Lung (tissue), 12 donors: Measurements from ENCODE around the gene PFDN4. TPM values are rescaled to one million over a fixed set of nuclear protein-coding genes. Genes with fewer than 3 reads are reported as not detected.

ENCODE experiments used
- ATAC-seq: fragments of 200-7000 bp; cut with Tn5 transposase; one replicate; pipeline ENCODE4 v1.9.1; 2020; ENCODE audit warnings: moderate number of reproducible peaks; ENCODE audit not compliant: insufficient read depth, low FRiP score
- DNase-seq, 3 donors: peaks; one replicate each; pipeline ENCODE4 v3.0.0-alpha.2; 2013 to 2017
- H3K27ac ChIP-seq, 2 donors: one replicate each; pipeline ENCODE4 v1.5.1; 2013; ENCODE audit warnings: mild to moderate bottlenecking in 2 of 2, moderate library complexity in 2 of 2, control low read depth in 1 of 2, inconsistent platforms in 1 of 2, low read depth in 1 of 2, low read length in 1 of 2
- H3K27me3 ChIP-seq, 3 donors: one replicate each; pipeline ENCODE4 v1.5.1; 2013; ENCODE audit warnings: low read length in 2 of 3; ENCODE audit not compliant: control insufficient read depth in 3 of 3, insufficient read depth in 3 of 3
- H3K36me3 ChIP-seq, 4 donors: one replicate each; pipeline ENCODE4 v1.5.1; 2013; ENCODE audit warnings: low read length in 4 of 4, mild to moderate bottlenecking in 1 of 4, moderate library complexity in 1 of 4; ENCODE audit not compliant: control insufficient read depth in 4 of 4, insufficient read depth in 4 of 4
- H3K4me1 ChIP-seq, 5 donors: one replicate each; pipeline ENCODE4 v1.5.1; 2013; ENCODE audit warnings: low read length in 5 of 5, mild to moderate bottlenecking in 2 of 5, moderate library complexity in 1 of 5; ENCODE audit not compliant: control insufficient read depth in 5 of 5, insufficient read depth in 5 of 5
- H3K4me3 ChIP-seq: one replicate; pipeline ENCODE4 v1.5.1; 2013; ENCODE audit warnings: mild to moderate bottlenecking, control low read depth, moderate library complexity
- H3K9ac ChIP-seq, 2 donors: one replicate each; pipeline ENCODE4 v1.5.1; 2013; ENCODE audit warnings: low read length in 2 of 2, control low read depth in 1 of 2; ENCODE audit not compliant: insufficient read depth in 1 of 2
- H3K9me3 ChIP-seq, 4 donors: one replicate each; pipeline ENCODE4 v1.5.1; 2013; ENCODE audit warnings: low read length in 3 of 4, mild to moderate bottlenecking in 1 of 4, moderate library complexity in 1 of 4; ENCODE audit not compliant: control insufficient read depth in 4 of 4, insufficient read depth in 3 of 4
- CTCF ChIP-seq: IDR thresholded peaks from 2 replicates; pipeline ENCODE4 v1.5.1; 2012; ENCODE audit warnings: mild to moderate bottlenecking; ENCODE audit errors: control extremely low read depth, extremely low read depth
- WGBS, 2 donors: extraction: QIAGEN DNeasy Blood & Tissue Kit; methylation state at CpG; one replicate each; pipeline ENCODE4 v1.1.7; 2013; 5-methylcytosine and 5-hydroxymethylcytosine counted together
- polyA plus RNA-seq, 2 donors: library from polyadenylated mRNA; stranded (reverse); fragments of 200-250 nt; gene quantifications; one replicate each; pipeline ENCODE4 v1.2.1, GENCODE V29; 2013
- total RNA-seq, 2 donors: library from RNA; depleted of rRNA in 1 of 2; stranded (reverse); fragments of >200 nt in 1 of 2; gene quantifications; one replicate each; pipeline ENCODE4 v1.2.1, GENCODE V29; 2014 to 2021
- donor health status: control.
- donor health status: control.
- donor health status: Bipolar disorder and iron deficiency.
- donor health status: healthy.
- donor health status: DM: yes; HTN: yes; CAD: no.

PFDN4 gene
- total and polyA plus RNA-seq, 4 donors: 15.9 to 83.6 (median 43.4) TPM

GRCh38 chr20:54180931-54181330, 27.0 kb upstream of the PFDN4 start:
- H3K9ac ChIP-seq: no peak overlapping the region
- H3K36me3 ChIP-seq: no peaks in the 10 kb centered on the region
- WGBS, 2 donors: 93 to 97% methylated on average over 1 of the region's 1 CpG
- ATAC-seq (no peak), DNase-seq (no peak)
- no peaks in the 10 kb centered on the region for H3K9me3 ChIP-seq
- no peak for TF ChIP-seq CTCF
- H3K4me1 ChIP-seq: no peaks in the 10 kb centered on the region
- no peak overlapping the region for H3K27ac ChIP-seq
- H3K4me3 ChIP-seq: no peak overlapping the region
- peaks cover 0 to 13% (median 7%) of the 10 kb centered on the region in 3 donors for H3K27me3 ChIP-seq

- DNase-seq: no peak
- Histone ChIP-seq H3K27me3 (peaks cover 0 to 6% (median 0%) of the 10 kb centered on the region in 3 donors), H3K4me3 (no peak overlapping the region), H3K9ac (no peak overlapping the region), H3K4me1 (no peaks in the 10 kb centered on the region), H3K27ac (no peak overlapping the region), H3K9me3 (no peaks in the 10 kb centered on the region), H3K36me3 (no peaks in the 10 kb centered on the region)
- ATAC-seq: no peak
- 44 to 75% methylated on average over 3 of the region's 3 CpGs for WGBS, 2 donors
- no peak for TF ChIP-seq CTCF
Observed at GRCh38 chr20:54184071-54184470, 23.8 kb upstream of the PFDN4 start.

DNA sequence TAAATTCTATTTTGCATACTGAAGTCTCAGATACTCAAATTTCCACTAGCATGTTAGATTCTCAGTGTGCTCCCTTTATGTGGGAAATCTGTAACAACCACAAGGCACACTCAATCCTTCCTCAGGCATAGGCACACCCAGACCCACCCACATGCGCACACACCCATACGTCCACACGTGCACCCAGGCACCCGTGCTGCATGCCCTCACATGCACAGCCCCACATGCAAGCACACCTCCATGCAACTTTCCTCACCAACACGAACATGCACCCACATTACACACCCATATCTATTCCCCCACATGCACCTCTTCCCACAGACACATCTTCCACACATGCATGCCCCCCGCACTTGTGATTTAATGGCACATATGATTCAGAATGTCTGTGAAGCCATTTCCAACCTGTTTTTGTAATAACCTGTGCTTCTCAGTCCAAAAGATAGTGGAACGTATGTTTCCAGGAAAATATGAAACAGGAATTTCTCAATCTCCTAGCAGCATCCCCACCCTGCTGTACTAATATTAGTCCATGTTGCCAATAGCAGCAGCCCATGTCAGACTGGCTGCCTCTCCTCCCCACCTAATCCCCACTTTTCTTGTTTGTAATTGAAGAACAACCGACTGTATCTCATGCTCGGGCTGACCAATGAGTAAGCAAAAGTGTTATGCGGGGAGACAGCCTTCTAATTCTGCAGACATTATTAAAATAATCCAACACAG, 22.8 kb upstream of the PFDN4 start:
- Histone ChIP-seq H3K9ac (no peak overlapping the region), H3K27me3 (peaks cover 0 to 6% (median 0%) of the 10 kb centered on the region in 3 donors), H3K4me1 (no peaks in the 10 kb centered on the region), H3K36me3 (no peaks in the 10 kb centered on the region), H3K27ac (no peak overlapping the region), H3K4me3 (no peak overlapping the region), H3K9me3 (no peaks in the 10 kb centered on the region)
- TF ChIP-seq CTCF: no peak
- 82 to 83% methylated on average over 10 of the region's 10 CpGs for WGBS, 2 donors
- ATAC-seq (no peak), DNase-seq (no peak)
